B cell (primary cell): ENCODE measurements around the gene MAS1L. TPM values are rescaled to one million over a fixed set of nuclear protein-coding genes. Genes with fewer than 3 reads are reported as not detected.

Experiments
- ATAC-seq: fragments of 200-7000 bp; cut with Tn5 transposase; one replicate; pipeline ENCODE4 v1.10.0; 2021; ENCODE audit warnings: low read depth, mild to moderate bottlenecking, moderate number of reproducible peaks, moderate library complexity
- CTCF ChIA-PET: fragments of 350-600 bp; sonication (Branson Sonifier 250); formaldehyde crosslinking; loops from one replicate; lab custom pipeline; 2021; ENCODE audit warnings: antibody characterized with exemption, inconsistent platforms; lab: Charles Lee
- POLR2A ChIA-PET: fragments of 350-600 bp; sonication (Branson Sonifier 250); formaldehyde crosslinking; loops from one replicate; lab custom pipeline; 2021; ENCODE audit warnings: antibody characterized with exemption; lab: Charles Lee
- DNase-seq: peaks from one replicate; pipeline ENCODE4 v3.0.0; 2013
- H2AFZ ChIP-seq: 2 replicates; pipeline ENCODE4 v1.6.1; 2012; ENCODE audit warnings: mild to moderate bottlenecking, low read depth, low read length; ENCODE audit not compliant: insufficient read depth, poor library complexity, severe bottlenecking
- H3K27ac ChIP-seq, 2 donors: 1 replicate in 1 of 2; 2 replicates in 1 of 2; pipeline ENCODE4 v1.5.1; 2012 to 2013; ENCODE audit warnings: low read length in 2 of 2, mild to moderate bottlenecking in 2 of 2, moderate library complexity in 1 of 2
- H3K27me3 ChIP-seq, 4 experiments: fragments of 200-600 bp in 1 of 4; sonication (generic) in 1 of 4; replicated peaks in 1 of 4; 1 replicate in 2 of 4; 2 replicates in 2 of 4; pipeline versions ENCODE4 v1.6.1 to v1.7.0; 2013 to 2016; ENCODE audit warnings: low read length in 3 of 4, mild to moderate bottlenecking in 2 of 4, mixed read lengths in 1 of 4, moderate library complexity in 1 of 4; ENCODE audit not compliant: insufficient read depth in 4 of 4, control insufficient read depth in 3 of 4; ENCODE audit errors: control extremely low read depth in 1 of 4
- H3K36me3 ChIP-seq, 2 experiments: replicated peaks in 1 of 2; 1 replicate in 1 of 2; 2 replicates in 1 of 2; pipeline versions ENCODE4 v1.6.1 to v1.7.1; 2013; ENCODE audit warnings: low read length in 1 of 2; ENCODE audit not compliant: insufficient read depth in 2 of 2, control insufficient read depth in 1 of 2; ENCODE audit errors: control extremely low read depth in 1 of 2, extremely low read depth in 1 of 2
- H3K4me1 ChIP-seq, 2 donors: fragments of 200-600 bp in 1 of 2; sonication (generic) in 1 of 2; 1 replicate in 1 of 2; 2 replicates in 1 of 2; pipeline versions ENCODE4 v1.5.1 to v1.6.1; 2013 to 2017; ENCODE audit warnings: low read length in 2 of 2; ENCODE audit not compliant: control insufficient read depth in 2 of 2, insufficient read depth in 2 of 2
- H3K4me2 ChIP-seq: replicated peaks from 2 replicates; pipeline ENCODE3; 2012; ENCODE audit warnings: mild to moderate bottlenecking, low read depth, low read length; ENCODE audit not compliant: poor library complexity, severe bottlenecking
- H3K4me3 ChIP-seq, 5 experiments: fragments of 200-600 bp in 1 of 5; sonication (generic) in 1 of 5; 1 replicate in 3 of 5; 2 replicates in 2 of 5; pipeline versions ENCODE4 v1.5.1 to v1.7.0; 2011 to 2016; ENCODE audit warnings: low read length in 4 of 5, mild to moderate bottlenecking in 4 of 5, low read depth in 2 of 5, control low read depth in 1 of 5, moderate library complexity in 1 of 5; ENCODE audit not compliant: insufficient read depth in 1 of 5; ENCODE audit errors: control extremely low read depth in 1 of 5, extremely low read depth in 1 of 5
- H3K79me2 ChIP-seq: fragments of 200-600 bp; sonication (generic); one replicate; pipeline ENCODE4 v1.6.0; 2016; ENCODE audit warnings: low read length; ENCODE audit not compliant: control insufficient read depth, insufficient read depth
- H3K9ac ChIP-seq: fragments of 200-600 bp; sonication (generic); 2 replicates; pipeline ENCODE4 v1.6.1; 2017; ENCODE audit warnings: mild to moderate bottlenecking, low read length, moderate library complexity
- H3K9me3 ChIP-seq, 3 donors: one replicate each; pipeline versions ENCODE4 v1.6.1 to v1.7.1; 2013; ENCODE audit warnings: low read length in 2 of 3; ENCODE audit not compliant: control insufficient read depth in 2 of 3, insufficient read depth in 1 of 3; ENCODE audit errors: control extremely low read depth in 1 of 3
- H4K20me1 ChIP-seq: 2 replicates; pipeline ENCODE4 v1.6.0; 2012; ENCODE audit warnings: mild to moderate bottlenecking, low read length; ENCODE audit not compliant: insufficient read depth, control insufficient read depth, poor library complexity, severe bottlenecking
- H3K27ac Mint-ChIP-seq: one replicate; pipeline ENCODE4 v1.8.0; 2021; ENCODE audit warnings: mixed read lengths
- H3K27me3 Mint-ChIP-seq: one replicate; pipeline ENCODE4 v1.8.0; 2021; ENCODE audit warnings: mixed read lengths
- H3K4me1 Mint-ChIP-seq: one replicate; pipeline ENCODE4 v1.8.0; 2021; ENCODE audit warnings: mixed read lengths
- H3K4me3 Mint-ChIP-seq: one replicate; pipeline ENCODE4 v1.8.0; 2021; ENCODE audit warnings: mixed read lengths
- H3K9me3 Mint-ChIP-seq: one replicate; pipeline ENCODE4 v1.8.0; 2022; ENCODE audit warnings: mixed read lengths; ENCODE audit not compliant: insufficient read depth
- EZH2 ChIP-seq: IDR thresholded peaks from 2 replicates; pipeline ENCODE4 v1.6.1; 2012; ENCODE audit warnings: borderline replicate concordance, low read depth, mild to moderate bottlenecking, moderate library complexity, low read length; ENCODE audit not compliant: insufficient read depth, poor library complexity, severe bottlenecking
- WGBS: methylation state at CpG from one replicate; pipeline ENCODE4 v1.1.5; 2013; ENCODE audit warnings: missing lambda C conversion rate; ENCODE audit not compliant: insufficient coverage; 5-methylcytosine and 5-hydroxymethylcytosine counted together
- intact Hi-C: fragments of 100-400 bp; cut with micrococcal nuclease; formaldehyde crosslinking; loops from one replicate; pipeline ENCODE4 v1.10.0; 2022
- polyA minus RNA-seq: library from RNA; depleted of rRNA, polyadenylated mRNA; stranded (reverse); fragments of >200 nt; gene quantifications from 2 replicates; pipeline ENCODE4 v1.2.3, GENCODE V29; 2012
- polyA plus RNA-seq: library from polyadenylated mRNA; depleted of rRNA; stranded (reverse); fragments of >200 nt; gene quantifications from 2 replicates; pipeline ENCODE4 v1.2.3, GENCODE V29; 2012
- total RNA-seq, 2 donors: library from RNA; stranded (reverse); fragments of 120-200 nt in 1 of 2; gene quantifications; 1 replicate in 1 of 2; 2 replicates in 1 of 2; pipeline versions ENCODE4 v1.2.3 to v1.2.4, GENCODE V29; 2013 to 2022
- TF ChIP-seq, protein P1 (sequence below): fragments of 200-600 bp; IDR thresholded peaks from one replicate; pipeline ENCODE4 v1.8.0; 2022; ENCODE audit warnings: antibody characterized with exemption, mild to moderate bottlenecking

MAS1L gene
- total RNA-seq (not detected in 2 replicates), polyA plus RNA-seq (not detected in 2 replicates), polyA minus RNA-seq (not detected in 2 replicates)
- total RNA-seq (2013), result not detected

GRCh38 chr6:29487660-29488059 lies at the start of gene MAS1L:
MAS1L (minus strand) TSS chr6:29487956; CDS start chr6:29487902, 54 bp downstream.
- no peak for DNase-seq
- Histone ChIP-seq H3K4me2 (no peak within 1 kb of the TSS), H3K4me1 (no peaks in the 10 kb centered on the region), H4K20me1 (no peaks in the 10 kb centered on the region), H3K9me3 (no peaks in the 10 kb centered on the region), H3K36me3 (no peaks in the 10 kb centered on the region), H3K79me2 (no peaks in the 10 kb centered on the region), H3K27ac (no peak within 1 kb of the TSS), H2AFZ (no peak within 1 kb of the TSS), H3K9ac (no peak within 1 kb of the TSS), H3K4me3 (no peak within 1 kb of the TSS), H3K27me3 (peaks cover 0 to 9% (median 2%) of the 10 kb centered on the region in 4 experiments)
- no peak for ATAC-seq
- no peaks in the 10 kb centered on the region for H3K4me1 Mint-ChIP-seq
- POLR2A ChIA-PET, result no interaction called here
- CTCF ChIA-PET, result interaction anchor here (0.7 kb wide), 1 partner anchor 98 kb away, joined by 3 read pairs; no protein-coding TSS in a partner anchor
- H3K27me3 Mint-ChIP-seq, result peaks cover 34% of the 10 kb centered on the region
- TF ChIP-seq, protein P1, sequence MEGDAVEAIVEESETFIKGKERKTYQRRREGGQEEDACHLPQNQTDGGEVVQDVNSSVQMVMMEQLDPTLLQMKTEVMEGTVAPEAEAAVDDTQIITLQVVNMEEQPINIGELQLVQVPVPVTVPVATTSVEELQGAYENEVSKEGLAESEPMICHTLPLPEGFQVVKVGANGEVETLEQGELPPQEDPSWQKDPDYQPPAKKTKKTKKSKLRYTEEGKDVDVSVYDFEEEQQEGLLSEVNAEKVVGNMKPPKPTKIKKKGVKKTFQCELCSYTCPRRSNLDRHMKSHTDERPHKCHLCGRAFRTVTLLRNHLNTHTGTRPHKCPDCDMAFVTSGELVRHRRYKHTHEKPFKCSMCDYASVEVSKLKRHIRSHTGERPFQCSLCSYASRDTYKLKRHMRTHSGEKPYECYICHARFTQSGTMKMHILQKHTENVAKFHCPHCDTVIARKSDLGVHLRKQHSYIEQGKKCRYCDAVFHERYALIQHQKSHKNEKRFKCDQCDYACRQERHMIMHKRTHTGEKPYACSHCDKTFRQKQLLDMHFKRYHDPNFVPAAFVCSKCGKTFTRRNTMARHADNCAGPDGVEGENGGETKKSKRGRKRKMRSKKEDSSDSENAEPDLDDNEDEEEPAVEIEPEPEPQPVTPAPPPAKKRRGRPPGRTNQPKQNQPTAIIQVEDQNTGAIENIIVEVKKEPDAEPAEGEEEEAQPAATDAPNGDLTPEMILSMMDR, result no peak
- TF ChIP-seq EZH2, result no peak
- WGBS, result 82% methylated on average over 2 of the region's 2 CpGs
- peaks cover under 1% of the 10 kb centered on the region for H3K9me3 Mint-ChIP-seq
- H3K4me3 Mint-ChIP-seq, result no peak within 1 kb of the TSS
- intact Hi-C loops, result no loop called here
- no peak within 1 kb of the TSS for H3K27ac Mint-ChIP-seq

- Mint-ChIP-seq H3K9me3 (no peaks in the 10 kb centered on the region), H3K27me3 (peaks cover 11% of the 10 kb centered on the region), H3K4me1 (no peaks in the 10 kb centered on the region), H3K4me3 (no peak overlapping the region), H3K27ac (no peak overlapping the region)
- ChIA-PET CTCF (no interaction called here), POLR2A (interaction anchor here (0.6 kb wide), 1 partner anchor 204 kb away, joined by 12 read pairs; no protein-coding TSS in a partner anchor)
- Histone ChIP-seq H3K27me3 (no peaks in the 10 kb centered on the region), H2AFZ (no peak overlapping the region), H3K4me3 (no peak overlapping the region), H3K36me3 (no peaks in the 10 kb centered on the region), H3K79me2 (no peaks in the 10 kb centered on the region), H3K9me3 (no peaks in the 10 kb centered on the region), H4K20me1 (no peaks in the 10 kb centered on the region), H3K4me1 (no peaks in the 10 kb centered on the region), H3K9ac (no peak overlapping the region), H3K27ac (no peak overlapping the region), H3K4me2 (no peak overlapping the region)
- no peak for ATAC-seq
- intact Hi-C loops, result no loop called here
- 83% methylated on average over 1 of the region's 2 CpGs for WGBS
- DNase-seq, result no peak
- no peak for TF ChIP-seq EZH2
- TF ChIP-seq, protein P1, result no peak
These were observed 44.7 kb upstream of the MAS1L start for GRCh38 chr6:29532320-29532951.
